H1 (cell line): ENCODE data around the gene ZSCAN29. TPM values are rescaled to one million over a fixed set of nuclear protein-coding genes. Genes with fewer than 3 reads are reported as not detected.

Source experiments
- CTCF ChIA-PET: fragments of 300-600 bp; sonication (Branson Sonifier 250); formaldehyde crosslinking; loops from one replicate; lab custom pipeline; 2021; ENCODE audit not compliant: partially characterized antibody; lab: Charles Lee
- POLR2A ChIA-PET: fragments of 300-600 bp; sonication (Branson Sonifier 250); formaldehyde crosslinking; loops from one replicate; lab custom pipeline; 2021; ENCODE audit warnings: inconsistent platforms; ENCODE audit not compliant: partially characterized antibody; lab: Charles Lee
- DNase-seq, 2 experiments: peaks; one replicate each; pipeline versions ENCODE4 v3.0.0 to v3.0.0-alpha.2; 2010 to 2022; ENCODE audit warnings: low spot score in 2 of 2, low read depth in 1 of 2, mixed read lengths in 1 of 2
- FAIRE-seq: peaks from 2 replicates; lab custom pipeline; 2011; peaks lifted over from hg19 to GRCh38; lab: Jason Lieb, UNC
- H2AFZ ChIP-seq: 2 replicates; pipeline ENCODE4 v1.8.1; 2012; ENCODE audit warnings: low read length, inconsistent platforms
- H2AK5ac ChIP-seq: 2 replicates; pipeline ENCODE4 v1.6.1; 2013; ENCODE audit warnings: low read depth, low read length
- H2BK120ac ChIP-seq: replicated peaks from 2 replicates; pipeline ENCODE3; 2013; ENCODE audit warnings: low read depth, low read length, inconsistent platforms
- H2BK12ac ChIP-seq: 2 replicates; pipeline ENCODE4 v1.6.1; 2013; ENCODE audit warnings: low read depth, low read length
- H2BK15ac ChIP-seq: 2 replicates; pipeline ENCODE4 v1.6.1; 2013; ENCODE audit warnings: low read length
- H2BK20ac ChIP-seq: 2 replicates; pipeline ENCODE4 v1.6.1; 2013; ENCODE audit warnings: low read length
- H2BK5ac ChIP-seq: 2 replicates; pipeline ENCODE4 v1.6.1; 2013; ENCODE audit warnings: low read depth, low read length
- H3K14ac ChIP-seq: 2 replicates; pipeline ENCODE4 v1.6.1; 2013; ENCODE audit warnings: inconsistent platforms; ENCODE audit not compliant: insufficient read length
- H3K18ac ChIP-seq: 2 replicates; pipeline ENCODE4 v1.6.1; 2013; ENCODE audit warnings: low read length; ENCODE audit errors: extremely low read depth
- H3K23ac ChIP-seq: 2 replicates; pipeline ENCODE4 v1.6.1; 2013; ENCODE audit warnings: inconsistent platforms; ENCODE audit not compliant: insufficient read length
- H3K23me2 ChIP-seq: 2 replicates; pipeline ENCODE4 v1.6.1; 2013; ENCODE audit warnings: low read depth, low read length
- H3K27ac ChIP-seq: 2 replicates; pipeline ENCODE4 v1.6.1; 2011; ENCODE audit warnings: low read depth, low read length, inconsistent platforms
- H3K27me3 ChIP-seq, 4 experiments: replicated peaks in 1 of 4; 1 replicate in 1 of 4; 2 replicates in 3 of 4; pipeline versions ENCODE4 v1.6.1 to v1.8.1; 2011 to 2013; ENCODE audit warnings: low read length in 3 of 4, mild to moderate bottlenecking in 3 of 4, inconsistent platforms in 2 of 4, mixed read lengths in 2 of 4, moderate library complexity in 1 of 4; ENCODE audit not compliant: control insufficient read depth in 3 of 4, insufficient read depth in 3 of 4; ENCODE audit errors: extremely low read depth in 1 of 4
- H3K36me3 ChIP-seq, 4 experiments: 2 replicates each; pipeline versions ENCODE4 v1.6.1 to v1.8.1; 2011 to 2013; ENCODE audit warnings: mild to moderate bottlenecking in 4 of 4, low read length in 3 of 4, moderate library complexity in 2 of 4, control low read depth in 1 of 4, inconsistent platforms in 1 of 4; ENCODE audit not compliant: insufficient read depth in 4 of 4, control insufficient read depth in 2 of 4
- H3K4ac ChIP-seq: replicated peaks from 2 replicates; pipeline ENCODE3; 2013; ENCODE audit warnings: low read length, low read depth, mixed read lengths, inconsistent platforms; ENCODE audit not compliant: insufficient read length
- H3K4me1 ChIP-seq, 4 experiments: replicated peaks in 1 of 4; 1 replicate in 1 of 4; 2 replicates in 3 of 4; pipeline versions ENCODE4 v1.6.1 to v1.8.1; 2011 to 2013; ENCODE audit warnings: low read length in 3 of 4, inconsistent platforms in 2 of 4, mixed read lengths in 1 of 4; ENCODE audit not compliant: insufficient read depth in 4 of 4, control insufficient read depth in 3 of 4
- H3K4me2 ChIP-seq, 2 experiments: 2 replicates each; pipeline versions ENCODE4 v1.6.1 to v1.8.1; 2011 to 2013; ENCODE audit warnings: low read depth in 2 of 2, low read length in 2 of 2, control low read depth in 1 of 2, inconsistent platforms in 1 of 2, mild to moderate bottlenecking in 1 of 2; ENCODE audit not compliant: insufficient read depth in 1 of 2
- H3K4me3 ChIP-seq, 4 experiments: fragments of 200-600, 300-600 bp in 1 of 4; sonication (generic), shearing (Covaris generic), sonication (Bioruptor Twin) in 1 of 4; 2 replicates each; pipeline versions ENCODE4 v1.5.1 to v1.8.1; 2011 to 2016; ENCODE audit warnings: low read length in 4 of 4, low read depth in 3 of 4, control low read depth in 2 of 4, inconsistent platforms in 2 of 4, mild to moderate bottlenecking in 2 of 4, mixed read lengths in 1 of 4, moderate library complexity in 1 of 4; ENCODE audit not compliant: insufficient read depth in 2 of 4; ENCODE audit errors: extremely low read depth in 1 of 4
- H3K56ac ChIP-seq: replicated peaks from 2 replicates; pipeline ENCODE3; 2013; ENCODE audit warnings: low read depth, mild to moderate bottlenecking, mixed read lengths, low read length, inconsistent platforms; ENCODE audit not compliant: insufficient read length
- H3K79me1 ChIP-seq: 2 replicates; pipeline ENCODE4 v1.6.1; 2013; ENCODE audit warnings: low read depth, low read length, control low read depth
- H3K79me2 ChIP-seq, 2 experiments: 2 replicates each; pipeline versions ENCODE4 v1.6.1 to v1.8.1; 2012 to 2013; ENCODE audit warnings: low read length in 2 of 2, mild to moderate bottlenecking in 2 of 2, inconsistent platforms in 1 of 2; ENCODE audit not compliant: insufficient read depth in 2 of 2, control insufficient read depth in 1 of 2
- H3K9ac ChIP-seq, 4 experiments: replicated peaks in 1 of 4; 1 replicate in 1 of 4; 2 replicates in 3 of 4; pipeline versions ENCODE4 v1.6.1 to v1.8.1; 2011 to 2013; ENCODE audit warnings: low read depth in 3 of 4, low read length in 3 of 4, control low read depth in 2 of 4, mild to moderate bottlenecking in 2 of 4, moderate library complexity in 2 of 4, inconsistent platforms in 1 of 4; ENCODE audit errors: extremely low read depth in 1 of 4
- H3K9me3 ChIP-seq, 2 experiments: 2 replicates each; pipeline versions ENCODE4 v1.6.1 to v1.8.1; 2012 to 2013; ENCODE audit warnings: mild to moderate bottlenecking in 2 of 2, moderate library complexity in 2 of 2, control low read depth in 1 of 2, inconsistent platforms in 1 of 2, low read depth in 1 of 2, low read length in 1 of 2, mixed read lengths in 1 of 2; ENCODE audit not compliant: insufficient read depth in 2 of 2
- H4K20me1 ChIP-seq, 2 experiments: replicated peaks in 1 of 2; 2 replicates each; pipeline versions ENCODE3 to v1.8.1; 2011 to 2013; ENCODE audit warnings: inconsistent platforms in 2 of 2, low read length in 2 of 2, mild to moderate bottlenecking in 1 of 2; ENCODE audit not compliant: insufficient read depth in 2 of 2, control insufficient read depth in 1 of 2
- H4K5ac ChIP-seq: 2 replicates; pipeline ENCODE4 v1.6.1; 2013; ENCODE audit warnings: low read length, low read depth, mixed read lengths, inconsistent platforms; ENCODE audit not compliant: insufficient read length
- H4K8ac ChIP-seq: 2 replicates; pipeline ENCODE4 v1.8.0; 2013; ENCODE audit warnings: mild to moderate bottlenecking, moderate library complexity, low read length, inconsistent platforms; ENCODE audit not compliant: insufficient read depth; ENCODE audit errors: extremely low read depth
- H4K91ac ChIP-seq: replicated peaks from 2 replicates; pipeline ENCODE3; 2013; ENCODE audit warnings: low read length, mixed read lengths, inconsistent platforms; ENCODE audit not compliant: insufficient read length
- CHD2 ChIP-seq: IDR thresholded peaks from 2 replicates; pipeline ENCODE4 v1.6.1; 2012; ENCODE audit warnings: low read length, improper control_type of control experiment
- EGR1 ChIP-seq: IDR thresholded peaks from 2 replicates; pipeline ENCODE4 v1.6.1; 2011; ENCODE audit warnings: low read depth, low read length, borderline replicate concordance
- EP300 ChIP-seq, 2 experiments: IDR thresholded peaks; 1 replicate in 1 of 2; 2 replicates in 1 of 2; pipeline ENCODE4 v1.6.1; 2011 to 2012; ENCODE audit warnings: low read depth in 2 of 2, low read length in 2 of 2, mild to moderate bottlenecking in 2 of 2, borderline replicate concordance in 1 of 2, inconsistent platforms in 1 of 2, moderate library complexity in 1 of 2
- HDAC2 ChIP-seq, 2 experiments: fragments of 300-600 bp in 1 of 2; sonication (generic) in 1 of 2; IDR thresholded peaks; 2 replicates each; pipeline ENCODE4 v1.6.1; 2011 to 2012; ENCODE audit warnings: low read depth in 2 of 2, low read length in 2 of 2, mild to moderate bottlenecking in 2 of 2, moderate library complexity in 2 of 2, borderline replicate concordance in 1 of 2, inconsistent platforms in 1 of 2
- RAD21 ChIP-seq, 2 experiments: IDR thresholded peaks in 1 of 2; conservative IDR thresholded peaks in 1 of 2; 2 replicates each; pipeline ENCODE4 v1.6.1; 2011; ENCODE audit warnings: low read depth in 2 of 2, low read length in 2 of 2, improper control_type of control experiment in 1 of 2, inconsistent platforms in 1 of 2, mild to moderate bottlenecking in 1 of 2, moderate library complexity in 1 of 2
- RXRA ChIP-seq: IDR thresholded peaks from 2 replicates; pipeline ENCODE4 v1.6.1; 2011; ENCODE audit warnings: low read depth, mild to moderate bottlenecking, low read length, moderate library complexity; ENCODE audit not compliant: insufficient read depth
- TAF1 ChIP-seq: IDR thresholded peaks from 2 replicates; pipeline ENCODE4 v1.6.1; 2011; ENCODE audit warnings: mild to moderate bottlenecking, low read depth, low read length
- YY1 ChIP-seq: IDR thresholded peaks from 2 replicates; pipeline ENCODE4 v1.6.1; 2011; ENCODE audit warnings: low read depth, mild to moderate bottlenecking, low read length
- WGBS, 2 experiments: shearing (Covaris generic) in 1 of 2; methylation state at CpG; one replicate each; pipeline versions ENCODE4 v1.1.6 to v1.1.7; 2013 to 2015; ENCODE audit warnings: low lambda C conversion rate in 2 of 2, mixed read lengths in 2 of 2, inconsistent platforms in 1 of 2, low coverage in 1 of 2, missing lambda C conversion rate in 1 of 2; ENCODE audit not compliant: insufficient replicate concordance in 2 of 2, insufficient coverage in 1 of 2, insufficient read length in 1 of 2; ENCODE audit errors: extremely low coverage in 1 of 2, missing lambda C conversion rate in 1 of 2; 5-methylcytosine and 5-hydroxymethylcytosine counted together
- polyA plus RNA-seq, 7 experiments: library from polyadenylated mRNA; depleted of rRNA in 3 of 7; stranded (reverse) in 5 of 7; unstranded in 2 of 7; fragments of >200 nt in 5 of 7; fragments of 200-250 nt in 2 of 7; gene quantifications; 1 replicate in 5 of 7; 2 replicates in 1 of 7; 4 replicates in 1 of 7; pipeline versions ENCODE4 v1.2.1 to v1.2.3, GENCODE V29; 2011 to 2013; ENCODE audit warnings: missing spikeins in 2 of 7, mixed read lengths in 2 of 7
- total RNA-seq: library from RNA; stranded (reverse); fragmentation: NEBNext Ultra II Directional; extraction: Animal tissue kit (Norgen Biotek cat#: 25700); gene quantifications from 2 replicates; pipeline ENCODE4 v1.2.1, GENCODE V29; 2021
- TF ChIP-seq, protein P1 (sequence below): IDR thresholded peaks from 2 replicates; pipeline ENCODE4 v1.6.1; 2011; ENCODE audit warnings: low read length, improper control_type of control experiment

The ZSCAN29 gene
- total and polyA plus RNA-seq, 2 of the 8 experiments (the other 6 are each of a cell fraction or from before 2014, with no cell fraction given) = 6.4 to 41.3 TPM

DNA sequence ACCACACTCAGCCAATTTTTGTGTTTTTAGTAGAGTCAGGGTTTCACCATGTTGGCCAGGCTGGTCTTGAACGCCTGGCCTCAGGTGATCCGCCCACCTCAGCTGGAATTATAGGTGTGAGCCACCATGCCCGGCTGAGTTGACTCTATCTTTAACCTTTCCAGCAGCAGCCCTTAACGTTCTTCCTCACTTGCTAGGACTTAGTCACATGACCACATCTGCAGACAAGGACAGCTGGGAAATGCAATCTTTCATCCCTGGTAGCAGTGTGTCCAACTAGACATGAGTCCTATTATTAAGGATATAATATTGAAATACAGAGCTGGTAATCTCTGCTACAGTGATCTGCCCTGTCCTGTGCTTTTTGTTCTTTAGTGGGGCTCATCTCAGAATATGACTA lies 58.5 kb downstream of the ZSCAN29 start:
- H3K36me3 ChIP-seq = no peaks in the 10 kb centered on the region
- no peaks in the 10 kb centered on the region for H3K23me2 ChIP-seq
- no peak for TF ChIP-seq HDAC2 (IDR thresholded peaks at IDR 0.05; ENCODE audit: borderline replicate concordance in 1 of 2, low read depth in 2 of 2, low read length in 2 of 2)
- TF ChIP-seq EP300 (IDR thresholded peaks at IDR 0.05; ENCODE audit: borderline replicate concordance in 1 of 2, low read depth in 2 of 2, low read length in 2 of 2) = no peak
- no peak for TF ChIP-seq CHD2
- TF ChIP-seq TAF1 = no peak
- no peak for TF ChIP-seq EGR1
- TF ChIP-seq, protein P1, sequence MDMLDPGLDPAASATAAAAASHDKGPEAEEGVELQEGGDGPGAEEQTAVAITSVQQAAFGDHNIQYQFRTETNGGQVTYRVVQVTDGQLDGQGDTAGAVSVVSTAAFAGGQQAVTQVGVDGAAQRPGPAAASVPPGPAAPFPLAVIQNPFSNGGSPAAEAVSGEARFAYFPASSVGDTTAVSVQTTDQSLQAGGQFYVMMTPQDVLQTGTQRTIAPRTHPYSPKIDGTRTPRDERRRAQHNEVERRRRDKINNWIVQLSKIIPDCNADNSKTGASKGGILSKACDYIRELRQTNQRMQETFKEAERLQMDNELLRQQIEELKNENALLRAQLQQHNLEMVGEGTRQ = no peak
- no peak for TF ChIP-seq RAD21 (IDR thresholded peaks at IDR 0.05 in 1 of 2, conservative IDR thresholded peaks at IDR 0.05 in 1 of 2; ENCODE audit: low read depth in 2 of 2, low read length in 2 of 2)
- TF ChIP-seq RXRA = no peak
- no peak for TF ChIP-seq YY1
- no peak overlapping the region for H2BK12ac ChIP-seq
- no peak overlapping the region for H3K4ac ChIP-seq
- no peak overlapping the region for H3K4me3 ChIP-seq
- H2AK5ac ChIP-seq = no peak overlapping the region
- CTCF ChIA-PET = interaction anchor here (1.1 to 1.5 kb wide), 3 partner anchors 19 to 108 kb away, joined by 4 to 7 read pairs (median 5); no protein-coding TSS in a partner anchor
- no peak overlapping the region for H2BK5ac ChIP-seq
- H3K9me3 ChIP-seq = no peaks in the 10 kb centered on the region
- H2BK20ac ChIP-seq = no peak overlapping the region
- H3K23ac ChIP-seq = no peak overlapping the region
- no peak overlapping the region for H2BK120ac ChIP-seq
- no peaks in the 10 kb centered on the region for H3K79me1 ChIP-seq
- H3K4me2 ChIP-seq = no peak overlapping the region
- H3K27me3 ChIP-seq = no peaks in the 10 kb centered on the region; a peak in 1 of 7 replicates
- 91% methylated on average over 4 of the region's 4 CpGs; no CpG with 5 or more reads in 1 of the 2 experiments for WGBS, 2 experiments
- no peak overlapping the region for H3K14ac ChIP-seq
- FAIRE-seq (no peak), DNase-seq (no peak)
- no peak overlapping the region for H3K27ac ChIP-seq
- H4K91ac ChIP-seq = no peak overlapping the region
- H3K56ac ChIP-seq = no peak overlapping the region
- H3K9ac ChIP-seq = no peak overlapping the region
- no peak overlapping the region for H2AFZ ChIP-seq
- peaks cover 0 to 3% (median 0%) of the 10 kb centered on the region in 4 experiments; a peak in 1 of 7 replicates for H3K4me1 ChIP-seq
- POLR2A ChIA-PET = interaction anchor here (0.9 kb wide), 1 partner anchor 13 kb away, joined by 3 read pairs; no protein-coding TSS in a partner anchor
- H4K20me1 ChIP-seq = no peaks in the 10 kb centered on the region
- no peaks in the 10 kb centered on the region for H3K79me2 ChIP-seq
- H4K5ac ChIP-seq = no peak overlapping the region
- no peak overlapping the region for H2BK15ac ChIP-seq
- H4K8ac ChIP-seq = no peak overlapping the region
- H3K18ac ChIP-seq = no peak overlapping the region
